Ovary (tissue), 9 donors: ENCODE results near the gene PGBD1. TPM values are rescaled to one million over a fixed set of nuclear protein-coding genes. Genes with fewer than 3 reads are reported as not detected.

Source experiments
- DNase-seq, 5 donors: peaks; one replicate each; pipeline ENCODE4 v3.0.0-alpha.2; 2019 to 2020
- H3K27ac ChIP-seq, 2 donors: fragments of 200-600 bp; one replicate each; pipeline versions ENCODE4 v1.5.1 to v1.8.0; 2019 to 2022
- H3K27me3 ChIP-seq: fragments of 200-600 bp; one replicate; pipeline ENCODE4 v1.8.0; 2022
- H3K36me3 ChIP-seq: fragments of 200-600 bp; sonication (generic); one replicate; pipeline ENCODE4 v1.5.1; 2019
- H3K4me1 ChIP-seq: one replicate; pipeline ENCODE4 v1.8.1; 2013; ENCODE audit warnings: mild to moderate bottlenecking, moderate library complexity; ENCODE audit not compliant: insufficient read depth
- H3K4me3 ChIP-seq: fragments of 200-600 bp; sonication (generic); one replicate; pipeline ENCODE4 v1.5.1; 2017
- H3K9me3 ChIP-seq, 2 donors: fragments of 200-600 bp in 1 of 2; sonication (generic) in 1 of 2; one replicate each; pipeline versions ENCODE4 v1.5.1 to v1.8.1; 2013 to 2019; ENCODE audit warnings: mild to moderate bottlenecking in 1 of 2, moderate library complexity in 1 of 2
- CTCF ChIP-seq, 3 donors: fragments of 450-650 bp in 2 of 3; fragments of 200-600 bp in 1 of 3; IDR thresholded peaks; one replicate each; pipeline versions ENCODE4 v1.5.1 to v1.8.0; 2016 to 2022; ENCODE audit warnings: antibody characterized with exemption in 3 of 3, mild to moderate bottlenecking in 1 of 3
- EP300 ChIP-seq: sonication (generic); formaldehyde crosslinking; IDR thresholded peaks from one replicate; pipeline ENCODE4 v1.6.1; 2017; ENCODE audit warnings: antibody characterized with exemption
- POLR2A ChIP-seq: fragments of 450-650 bp; IDR thresholded peaks from one replicate; pipeline ENCODE4 v1.6.1; 2017; ENCODE audit warnings: antibody characterized with exemption, mild to moderate bottlenecking, moderate library complexity
- WGBS, 3 donors: extraction: QIAGEN DNeasy Blood & Tissue Kit in 1 of 3; methylation state at CpG; one replicate each; pipeline versions ENCODE4 v1.1.5 to v1.1.7; 2013 to 2017; 5-methylcytosine and 5-hydroxymethylcytosine counted together
- intact Hi-C, 4 donors: fragments of 100-400 bp; cut with DNase I; formaldehyde crosslinking; loops; one replicate each; pipeline versions ENCODE4 v1.11.0 to v1.15.1; 2022 to 2023
- polyA plus RNA-seq, 2 donors: library from polyadenylated mRNA; stranded (reverse); fragments of 200-250 nt in 1 of 2; fragments of 350-450 nt in 1 of 2; fragmentation: Illumina TruSeq in 1 of 2; extraction: RNeasy Lipid Tissue Mini Kit (QIAGEN cat#74804) in 1 of 2; gene quantifications; one replicate each; pipeline ENCODE4 v1.2.3, GENCODE V29; 2013 to 2014
- total RNA-seq, 7 donors: library from RNA; depleted of rRNA in 2 of 7; stranded (reverse); fragments of >200 nt in 2 of 7; fragmentation: NEBNext Ultra II Directional in 3 of 7; extraction: Animal tissue kit (Norgen Biotek cat#: 25700) in 3 of 7; gene quantifications; one replicate each; pipeline versions ENCODE4 v1.1.0 to v1.2.4, GENCODE V29; 2016 to 2023
- donor health status: DM: no; HTN: no; CAD: no; lungs with moderate emphysema.
- donor health status: DM: no; HTN: no; CAD: no.
- donor health status: Bipolar disorder and iron deficiency.
- donor health status: DM: yes; HTN: yes; CAD: no.
- donor health status: DM: no; HTN: no; CAD: no.
- donor health status: DM: yes; HTN: yes; CAD: no.

The PGBD1 gene
- total and polyA plus RNA-seq, 9 donors, result 1.8 to 5.0 (median 3.5) TPM

GRCh38 chr6:28248916-28249315, 32.5 kb upstream of the PGBD1 start:
- DNase-seq, result no peak
- peaks cover 8% of the 10 kb centered on the region for H3K4me1 ChIP-seq
- no peaks in the 10 kb centered on the region for H3K9me3 ChIP-seq
- 45 to 56% (median 50%) methylated on average over 1 of the region's 1 CpG for WGBS, 3 donors
- intact Hi-C loops, result no loop called here
- H3K27me3 ChIP-seq, result no peaks in the 10 kb centered on the region
- H3K36me3 ChIP-seq, result no peaks in the 10 kb centered on the region
- no peak overlapping the region for H3K4me3 ChIP-seq
- TF ChIP-seq EP300 (no peak), POLR2A (no peak), CTCF (IDR thresholded peaks at IDR 0.05) (no peak)
- H3K27ac ChIP-seq, result no peak overlapping the region

GRCh38 chr6:28250747-28251146, 30.6 kb upstream of the PGBD1 start:
- Histone ChIP-seq H3K27me3 (no peaks in the 10 kb centered on the region), H3K9me3 (no peaks in the 10 kb centered on the region), H3K4me3 (peak overlapping the region; percentile 74), H3K27ac (no peak overlapping the region), H3K36me3 (no peaks in the 10 kb centered on the region), H3K4me1 (peaks cover 8% of the 10 kb centered on the region)
- DNase-seq, result no peak
- intact Hi-C loops, result loop anchor here in 2 of 4 donors (10.0 kb wide), 1 partner anchor 104 kb away; no protein-coding TSS in a partner anchor
- WGBS, 3 donors, result 72 to 83% (median 80%) methylated on average over 2 of the region's 2 CpGs
- TF ChIP-seq POLR2A, result no peak

GRCh38 chr6:28251661-28252008, 29.7 kb upstream of the PGBD1 start:
- no peaks in the 10 kb centered on the region for H3K36me3 ChIP-seq
- DNase-seq, result peak in 1 of 5 donors; percentile 22
- H3K27ac ChIP-seq, result no peak overlapping the region
- H3K4me3 ChIP-seq, result peak overlapping the region; percentile 74
- TF ChIP-seq CTCF (IDR thresholded peaks at IDR 0.05), result no peak
- no peak for TF ChIP-seq EP300
- TF ChIP-seq POLR2A, result no peak
- no peaks in the 10 kb centered on the region for H3K9me3 ChIP-seq
- peaks cover 8% of the 10 kb centered on the region for H3K4me1 ChIP-seq
- intact Hi-C loops, result loop anchor here in 2 of 4 donors (10.0 kb wide), 1 partner anchor 103 kb away; no protein-coding TSS in a partner anchor
- WGBS, 3 donors, result 0% methylated on average over 24 to 25 of the region's 25 CpGs
- no peaks in the 10 kb centered on the region for H3K27me3 ChIP-seq

- Histone ChIP-seq H3K27me3 (no peaks in the 10 kb centered on the region), H3K4me1 (peaks cover 8% of the 10 kb centered on the region), H3K9me3 (no peaks in the 10 kb centered on the region), H3K27ac (no peak within 1 kb of the TSS), H3K4me3 (peak within 1 kb of the TSS; percentile 74), H3K36me3 (no peaks in the 10 kb centered on the region)
- peak; percentile 70 to 83 (median 76) for DNase-seq
- 3 to 5% (median 4%) methylated on average over 14 of the region's 14 CpGs for WGBS, 3 donors
- intact Hi-C loops, result loop anchor here in 2 of 4 donors (10.0 kb wide), 1 partner anchor 103 kb away; no protein-coding TSS in a partner anchor
- no peak for TF ChIP-seq POLR2A
- no peak for TF ChIP-seq EP300
- TF ChIP-seq CTCF (IDR thresholded peaks at IDR 0.05), result no peak
These were observed 29.1 kb upstream of the PGBD1 start, which contains the start of gene ZKSCAN4 for GRCh38 chr6:28252009-28252975. TSS of gene ZKSCAN4 (minus strand) at chr6:28252269. CDS start at chr6:28251980, 289 bp downstream.
